ENCODE data around the gene BHLHE40. TPM values are rescaled to one million over a fixed set of nuclear protein-coding genes. Genes with fewer than 3 reads are reported as not detected.
A peak's percentile ranks its signal among the peaks of the same experiment; 100 is the strongest.

The BHLHE40 gene
- total RNA-seq, 1 experiment from 2014 or later, result 81.6 TPM

DNA sequence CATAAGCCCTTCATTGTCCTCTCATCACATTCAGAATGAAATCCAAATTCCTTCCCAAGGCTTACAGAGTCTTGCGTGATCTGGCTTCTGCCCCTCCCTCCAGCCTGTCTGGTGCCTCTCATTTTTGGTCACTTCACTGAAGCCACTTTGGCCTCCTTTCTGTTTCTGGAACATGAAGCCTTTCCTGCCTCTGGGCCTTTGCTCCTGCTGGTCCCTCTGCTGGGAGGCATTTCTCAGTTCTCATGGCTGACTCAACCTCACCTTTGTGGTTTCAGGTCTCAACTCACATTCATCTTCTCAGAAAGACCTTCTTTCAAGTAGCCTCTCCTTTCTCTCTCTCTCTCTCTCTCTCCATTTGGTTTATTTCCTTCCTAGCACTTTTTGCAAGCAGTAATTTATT is 43.9 kb upstream of the BHLHE40 start:
- no peaks in the 10 kb centered on the region for H3K36me3 ChIP-seq (ENCODE audit: control insufficient read depth in 1 of 2, insufficient read depth in 2 of 2, low read length in 2 of 2)
- DNase-seq (ENCODE audit: low read depth, low spot score), result no peak
- peak; percentile 73 for ATAC-seq
- H3K9ac ChIP-seq (ENCODE audit: low read length), result no peak overlapping the region
- no peaks in the 10 kb centered on the region for H3K9me3 ChIP-seq (ENCODE audit: control insufficient read depth in 1 of 2, insufficient read depth in 1 of 2, low read depth in 1 of 2, low read length in 2 of 2)
- H3K27me3 ChIP-seq (ENCODE audit: insufficient read depth, low read length), result no peaks in the 10 kb centered on the region
- 0 out of 2 replicates have a peak, but pooled peaks have one; percentile 20 for TF ChIP-seq CBX3 (IDR thresholded peaks at IDR 0.05; ENCODE audit: low read depth)
- no peak for TF ChIP-seq EGR1 (IDR thresholded peaks at IDR 0.05; ENCODE audit: low read depth)
- no peak for TF ChIP-seq RAD21 (IDR thresholded peaks at IDR 0.05; ENCODE audit: low read depth)
- no peak overlapping the region for H3K4me3 ChIP-seq (replicated peaks in 1 of 2; ENCODE audit: low read depth in 1 of 2, low read length in 2 of 2)
- POLR2A ChIA-PET, result no interaction called here
- H3K9me2 ChIP-seq (ENCODE audit: insufficient read depth), result no peaks in the 10 kb centered on the region
- CTCF ChIA-PET, result no interaction called here
- no peaks in the 10 kb centered on the region for H3K79me2 ChIP-seq (ENCODE audit: insufficient read depth, low read length)
- peak overlapping the region; percentile 39; the same call in 1 of the 2 replicates for H3K4me2 ChIP-seq (ENCODE audit: low read length)
- no peaks in the 10 kb centered on the region for H4K20me1 ChIP-seq (ENCODE audit: insufficient read depth)
- RAD21 ChIA-PET (ENCODE audit: low non-redundant PET in 1 of 2, low total read pairs in 2 of 2, uncharacterized antibody in 2 of 2, unreplicated experiment in 2 of 2), result no interaction called here
- H3K27ac ChIP-seq (ENCODE audit: low read depth, low read length), result no peak overlapping the region
- H2AFZ ChIP-seq (ENCODE audit: low read depth, low read length, poor library complexity, severe bottlenecking), result peak overlapping the region; percentile 62
- peaks cover 0 to 8% of the 10 kb centered on the region in 2 experiments; a peak in 2 of 4 replicates for H3K4me1 ChIP-seq (ENCODE audit: control insufficient read depth in 1 of 2, insufficient read depth in 2 of 2, low read length in 2 of 2)
- BruUV-seq (replicated peaks), result no TSS peak
- intact Hi-C loops (cut with micrococcal nuclease), result no loop called here

DNA sequence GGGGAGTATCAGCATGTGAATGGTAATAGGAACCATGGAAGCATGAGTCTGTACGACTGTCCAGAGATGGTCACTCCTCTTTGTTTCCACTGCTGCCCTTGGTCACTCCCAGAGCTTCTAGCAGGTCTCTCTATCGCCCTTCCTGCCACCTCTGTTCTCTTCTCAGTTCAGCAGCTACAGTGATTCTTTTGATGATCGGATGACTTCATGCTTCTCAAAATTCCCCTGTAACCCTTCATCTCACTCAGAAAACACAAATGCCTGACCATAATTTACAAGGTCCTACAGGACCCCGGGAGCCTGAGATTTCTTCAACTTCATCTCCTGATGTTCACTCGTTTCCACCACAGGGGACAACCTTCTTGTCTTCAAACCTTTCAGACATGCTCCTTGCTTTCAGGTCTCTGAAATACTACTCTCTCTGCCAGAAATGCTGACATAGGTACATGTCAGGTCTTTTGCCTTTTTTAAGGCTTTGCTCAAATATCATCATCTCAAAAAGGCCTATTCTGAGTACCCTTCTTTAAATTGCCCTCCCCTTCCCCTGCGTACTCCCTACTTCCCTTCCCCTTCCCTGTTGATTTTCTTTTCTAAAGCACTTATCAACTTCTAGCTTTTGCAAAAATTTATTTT is 42.1 kb upstream of the BHLHE40 start:
- Histone ChIP-seq H4K20me1 (ENCODE audit: insufficient read depth) (no peaks in the 10 kb centered on the region), H3K4me2 (ENCODE audit: low read length) (no peak overlapping the region), H3K4me3 (replicated peaks in 1 of 2; ENCODE audit: low read depth in 1 of 2, low read length in 2 of 2) (no peak overlapping the region), H3K9me2 (ENCODE audit: insufficient read depth) (no peaks in the 10 kb centered on the region), H3K9me3 (ENCODE audit: control insufficient read depth in 1 of 2, insufficient read depth in 1 of 2, low read depth in 1 of 2, low read length in 2 of 2) (no peaks in the 10 kb centered on the region), H3K27me3 (ENCODE audit: insufficient read depth, low read length) (no peaks in the 10 kb centered on the region), H3K4me1 (ENCODE audit: control insufficient read depth in 1 of 2, insufficient read depth in 2 of 2, low read length in 2 of 2) (peaks cover 0 to 8% of the 10 kb centered on the region in 2 experiments; a peak in 2 of 4 replicates), H3K79me2 (ENCODE audit: insufficient read depth, low read length) (no peaks in the 10 kb centered on the region), H3K27ac (ENCODE audit: low read depth, low read length) (no peak overlapping the region), H2AFZ (ENCODE audit: low read depth, low read length, poor library complexity, severe bottlenecking) (no peak overlapping the region), H3K36me3 (ENCODE audit: control insufficient read depth in 1 of 2, insufficient read depth in 2 of 2, low read length in 2 of 2) (no peaks in the 10 kb centered on the region), H3K9ac (ENCODE audit: low read length) (no peak overlapping the region)
- intact Hi-C loops (cut with micrococcal nuclease), result no loop called here
- BruUV-seq (replicated peaks), result no TSS peak
- ChIA-PET RAD21 (ENCODE audit: low non-redundant PET in 1 of 2, low total read pairs in 2 of 2, uncharacterized antibody in 2 of 2, unreplicated experiment in 2 of 2) (no interaction called here), CTCF (no interaction called here), POLR2A (no interaction called here)
- no peak for DNase-seq (ENCODE audit: low read depth, low spot score)
- ATAC-seq, result no peak
- no peak for TF ChIP-seq TCF7L2 (IDR thresholded peaks at IDR 0.05; ENCODE audit: borderline replicate concordance, extremely low read depth, insufficient read depth, insufficient read length)
- TF ChIP-seq ZFX (IDR thresholded peaks at IDR 0.05), result no peak
- TF ChIP-seq POLR2AphosphoS5 (IDR thresholded peaks at IDR 0.05; ENCODE audit: low read depth, low read length), result no peak
- no peak for TF ChIP-seq EZH2 (IDR thresholded peaks at IDR 0.05)
- TF ChIP-seq CEBPB (IDR thresholded peaks at IDR 0.05; ENCODE audit: low read depth), result no peak
- TF ChIP-seq, protein P1, sequence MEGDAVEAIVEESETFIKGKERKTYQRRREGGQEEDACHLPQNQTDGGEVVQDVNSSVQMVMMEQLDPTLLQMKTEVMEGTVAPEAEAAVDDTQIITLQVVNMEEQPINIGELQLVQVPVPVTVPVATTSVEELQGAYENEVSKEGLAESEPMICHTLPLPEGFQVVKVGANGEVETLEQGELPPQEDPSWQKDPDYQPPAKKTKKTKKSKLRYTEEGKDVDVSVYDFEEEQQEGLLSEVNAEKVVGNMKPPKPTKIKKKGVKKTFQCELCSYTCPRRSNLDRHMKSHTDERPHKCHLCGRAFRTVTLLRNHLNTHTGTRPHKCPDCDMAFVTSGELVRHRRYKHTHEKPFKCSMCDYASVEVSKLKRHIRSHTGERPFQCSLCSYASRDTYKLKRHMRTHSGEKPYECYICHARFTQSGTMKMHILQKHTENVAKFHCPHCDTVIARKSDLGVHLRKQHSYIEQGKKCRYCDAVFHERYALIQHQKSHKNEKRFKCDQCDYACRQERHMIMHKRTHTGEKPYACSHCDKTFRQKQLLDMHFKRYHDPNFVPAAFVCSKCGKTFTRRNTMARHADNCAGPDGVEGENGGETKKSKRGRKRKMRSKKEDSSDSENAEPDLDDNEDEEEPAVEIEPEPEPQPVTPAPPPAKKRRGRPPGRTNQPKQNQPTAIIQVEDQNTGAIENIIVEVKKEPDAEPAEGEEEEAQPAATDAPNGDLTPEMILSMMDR (IDR thresholded peaks at IDR 0.05 in 2 of 3, conservative IDR thresholded peaks at IDR 0.05 in 1 of 3; ENCODE audit: borderline replicate concordance in 1 of 3, insufficient read depth in 1 of 3, low read depth in 2 of 3, low read length in 2 of 3), result no peak
- TF ChIP-seq EGR1 (IDR thresholded peaks at IDR 0.05; ENCODE audit: low read depth), result no peak
- no peak for TF ChIP-seq ELF1 (IDR thresholded peaks at IDR 0.05; ENCODE audit: borderline replicate concordance, low read depth)
- TF ChIP-seq SP1 (IDR thresholded peaks at IDR 0.05; ENCODE audit: low read depth), result no peak
- no peak for TF ChIP-seq CBX3 (IDR thresholded peaks at IDR 0.05; ENCODE audit: low read depth)
- TF ChIP-seq JUND (IDR thresholded peaks at IDR 0.05), result no peak
- no peak for TF ChIP-seq SIN3A (IDR thresholded peaks at IDR 0.05; ENCODE audit: low read depth)

Measured in HCT116 (cell line).